ENCODE results near the gene AIM2.

Gene AIM2

DNA sequence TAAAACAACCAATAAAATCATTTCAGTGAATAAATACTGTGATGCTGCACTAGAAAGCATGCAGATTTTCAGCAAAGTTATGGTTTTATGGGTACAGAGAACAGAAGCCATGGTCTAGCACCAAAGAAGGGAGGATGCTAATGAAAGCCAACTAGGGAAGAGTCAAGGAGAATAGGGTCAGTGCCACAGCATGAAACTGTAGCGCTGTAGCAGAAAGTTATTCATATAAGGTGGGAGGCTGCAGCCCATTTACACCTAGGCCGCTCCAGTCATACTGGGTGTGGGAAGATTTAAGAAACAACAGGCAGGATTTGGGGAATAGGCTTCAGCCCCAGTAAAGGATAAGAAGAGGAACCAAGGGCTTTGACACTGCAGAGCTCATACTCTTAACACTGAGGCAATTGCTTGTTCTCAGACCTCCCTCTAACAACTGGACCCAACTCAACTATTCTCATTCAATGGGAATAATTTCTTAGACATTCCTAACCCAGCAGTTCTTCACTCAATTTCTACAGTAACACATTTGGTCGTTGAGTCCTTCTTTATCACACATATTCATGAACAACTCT lies 62.5 kb downstream of the AIM2 start:
- DNase-seq = no peak

DNA sequence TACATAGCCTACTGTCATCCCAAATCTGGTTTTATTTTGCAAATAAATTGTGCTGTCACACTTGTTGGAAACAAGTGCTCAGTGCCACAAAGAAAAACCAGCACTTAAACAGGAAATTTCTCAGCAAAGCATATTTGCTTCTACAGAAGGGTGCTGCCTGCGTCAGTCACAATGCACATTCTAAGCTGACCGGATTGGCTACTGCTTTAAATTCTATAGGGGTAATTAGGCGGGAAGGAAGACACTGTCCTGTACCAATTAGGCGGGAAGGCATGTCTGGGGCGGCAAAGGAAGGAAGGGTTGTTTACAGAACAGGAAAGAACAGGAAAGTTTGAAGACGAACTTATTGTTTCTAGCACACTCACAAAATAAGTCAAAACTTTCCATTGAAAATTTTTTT lies 64.1 kb downstream of the AIM2 start:
- DNase-seq = no peak

All from DMS79 (cell line).